ENCODE data around the gene TRPV2.

GRCh38 chr17:16443511-16444257, 28.3 kb downstream of the TRPV2 start:
- no peak for TF ChIP-seq ZNF274 (IDR thresholded peaks at IDR 0.05; ENCODE audit: low read depth, low read length)
- no peak for TF ChIP-seq SUZ12 (IDR thresholded peaks at IDR 0.05; ENCODE audit: extremely low read depth, insufficient read depth, insufficient read length)
- TF ChIP-seq YY1 (IDR thresholded peaks at IDR 0.05; ENCODE audit: insufficient read depth, insufficient read length): no peak

All from NT2/D1 (cell line).